GM19324 (cell line): Measurements from ENCODE around the gene ADH4.
"Not testable (repeated sequence)": the region's sequence is repeated elsewhere in the genome, so short reads cannot be mapped to it uniquely, and the experiment has no call there.

Source experiments
- ATAC-seq: cut with Tn5 transposase; IDR thresholded peaks from one replicate; pipeline ENCODE4 v1.9.1; 2021; ENCODE audit warnings: mild to moderate bottlenecking, moderate library complexity; ENCODE audit not compliant: unreplicated experiment, low FRiP score

ADH4 gene

DNA sequence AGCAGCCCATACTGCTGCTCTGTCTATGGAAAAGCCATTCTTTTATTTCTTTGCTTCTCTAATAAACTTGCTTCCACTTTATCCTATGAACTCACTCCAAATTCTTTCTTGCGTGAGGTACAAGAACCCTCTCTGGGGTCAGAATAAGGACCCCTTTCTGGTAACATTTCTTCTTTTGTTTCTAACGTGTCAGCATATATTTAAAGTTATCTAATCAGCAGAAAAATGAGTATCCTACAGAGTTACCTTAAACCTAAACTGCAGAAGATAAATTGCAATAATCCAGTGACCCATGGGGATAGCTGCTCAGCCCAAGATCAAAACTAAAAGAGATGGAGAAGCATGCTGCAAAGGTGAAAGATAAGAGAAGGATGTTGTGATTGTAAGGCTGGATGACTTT lies 59.5 kb downstream of the ADH4 start:
- ATAC-seq, result no peak

GRCh38 chr4:99082192-99082591 lies 61.9 kb downstream of the ADH4 start:
- ATAC-seq, result no peak

DNA sequence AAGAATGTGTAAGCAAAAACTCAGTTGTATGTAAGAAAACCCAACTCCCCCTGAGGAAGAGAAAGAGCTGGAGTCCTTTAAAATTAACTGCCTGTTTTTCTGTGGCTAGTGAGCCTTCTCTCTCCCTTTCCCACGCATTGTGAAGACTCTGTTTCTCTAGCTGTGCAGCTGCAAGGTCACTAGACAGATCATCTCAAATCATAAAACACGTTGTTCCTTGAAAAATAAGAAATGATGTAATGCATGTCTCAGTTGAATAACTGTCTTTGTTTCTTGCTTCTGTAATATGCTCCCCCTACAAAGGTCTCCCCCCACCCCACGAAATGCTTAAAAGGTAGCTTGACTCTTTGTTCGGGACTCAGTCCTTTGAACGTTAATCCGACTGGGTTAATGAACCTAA lies 63.2 kb downstream of the ADH4 start:
- ATAC-seq, result not testable (repeated sequence)

DNA sequence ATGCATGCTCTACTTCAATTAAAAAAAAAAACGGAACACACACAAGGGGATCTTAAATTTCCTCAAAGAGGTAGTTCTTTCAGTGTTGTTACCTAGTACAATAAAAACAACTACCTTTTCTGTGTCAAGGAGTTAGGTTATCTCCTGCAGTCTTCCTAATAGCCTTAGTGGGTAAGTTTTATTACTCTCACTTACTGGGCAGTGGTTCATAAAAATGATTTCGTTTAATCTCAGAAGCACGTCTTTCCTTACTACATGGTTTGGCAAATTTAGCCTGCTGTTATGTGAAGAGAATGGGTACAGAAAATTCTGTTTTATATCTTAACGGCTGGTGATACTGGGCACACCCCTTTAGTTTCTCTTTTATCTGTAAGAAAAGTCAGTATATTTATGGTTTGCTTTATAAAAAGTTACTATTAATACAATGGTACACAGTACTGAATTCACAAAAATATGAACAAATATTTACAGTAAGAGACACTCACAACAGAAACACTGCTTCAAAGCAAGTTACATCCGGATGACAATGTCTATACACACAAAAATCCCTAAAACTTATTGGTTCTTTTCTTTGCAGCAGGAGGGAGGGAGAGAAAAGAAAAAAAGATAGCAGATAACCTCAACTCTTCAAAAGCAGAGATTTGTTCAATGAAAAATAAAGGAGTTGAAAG lies 64.3 kb downstream of the ADH4 start:
- ATAC-seq, result no peak

- ATAC-seq, result no peak
These were observed 65.0 kb downstream of the ADH4 start for GRCh38 chr4:99078931-99079624.

- ATAC-seq, result no peak
These were observed 65.8 kb downstream of the ADH4 start for GRCh38 chr4:99078336-99078735.

GRCh38 chr4:99077177-99077576 lies 66.9 kb downstream of the ADH4 start:
- ATAC-seq, result no peak

DNA sequence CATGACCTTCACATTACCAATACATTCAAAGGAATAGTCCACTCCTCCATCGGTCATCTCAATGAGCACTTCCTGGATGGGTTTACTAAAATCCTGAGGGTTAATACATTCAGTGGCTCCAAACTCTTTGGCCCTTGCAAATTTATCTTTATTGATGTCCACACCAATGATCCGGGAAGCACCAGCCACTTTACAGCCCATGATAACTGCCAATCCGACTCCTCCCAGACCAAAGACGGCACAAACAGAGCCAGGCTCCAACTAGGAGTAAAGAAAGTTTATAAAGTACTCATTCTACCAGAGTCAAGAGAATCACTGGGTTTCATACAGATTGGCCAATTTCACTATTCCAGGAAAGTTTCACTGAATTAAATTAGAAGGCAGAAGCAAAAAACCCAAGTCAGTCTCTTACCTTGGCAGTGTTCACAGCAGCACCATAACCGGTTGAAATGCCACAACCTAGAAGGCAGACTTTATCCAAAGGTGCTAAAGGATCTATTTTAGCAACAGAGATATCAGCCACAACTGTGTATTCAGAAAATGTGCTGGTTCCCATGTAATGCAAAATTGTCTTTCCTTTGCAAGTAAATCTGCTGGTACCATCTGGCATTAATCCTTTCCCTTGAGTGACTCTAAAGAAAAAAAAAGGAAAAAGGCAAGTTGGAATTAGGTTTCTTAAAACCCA lies 67.7 kb downstream of the ADH4 start:
- ATAC-seq, result no peak

DNA sequence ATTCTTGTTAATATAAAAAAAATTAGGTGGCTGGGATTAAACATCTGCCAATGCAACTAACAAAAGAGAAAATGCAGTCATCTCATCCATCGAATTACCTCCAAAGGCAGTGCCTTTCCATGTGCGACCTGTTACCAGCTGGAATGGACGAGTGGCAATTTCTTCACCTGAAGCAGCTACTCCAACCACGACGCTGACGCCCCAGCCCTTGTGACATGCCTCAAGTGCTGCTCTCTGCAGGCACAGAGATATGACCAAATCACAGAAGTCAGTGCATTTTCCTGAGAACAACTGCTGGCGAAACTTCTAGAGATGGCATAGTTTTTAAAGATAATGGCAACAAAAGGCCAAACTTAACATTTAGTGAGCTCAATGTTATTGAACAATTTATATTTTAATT lies 69.3 kb downstream of the ADH4 start:
- no peak for ATAC-seq
